Right lobe of liver (tissue), 4 donors: ENCODE data around the gene KEAP1.

Experiments used
- POLR2A ChIP-seq: fragments of 450-650 bp; IDR thresholded peaks from one replicate; pipeline ENCODE4 v1.6.1; 2017; ENCODE audit warnings: antibody characterized with exemption, mild to moderate bottlenecking
- TF ChIP-seq, protein P1 (sequence below), 4 donors: fragments of 200-600 bp in 3 of 4; fragments of 450-650 bp in 1 of 4; IDR thresholded peaks; one replicate each; pipeline versions ENCODE4 v1.5.1 to v1.8.0; 2016 to 2022; ENCODE audit warnings: antibody characterized with exemption in 4 of 4, mild to moderate bottlenecking in 2 of 4
- donor health status: DM: no; HTN: no; CAD: no.
- donor health status: DM: no; HTN: no; CAD: no.
- donor health status: DM: no; HTN: yes; CAD: no.

GRCh38 chr19:10461047-10461949 lies 41.9 kb downstream of the KEAP1 start:
- TF ChIP-seq, protein P1, sequence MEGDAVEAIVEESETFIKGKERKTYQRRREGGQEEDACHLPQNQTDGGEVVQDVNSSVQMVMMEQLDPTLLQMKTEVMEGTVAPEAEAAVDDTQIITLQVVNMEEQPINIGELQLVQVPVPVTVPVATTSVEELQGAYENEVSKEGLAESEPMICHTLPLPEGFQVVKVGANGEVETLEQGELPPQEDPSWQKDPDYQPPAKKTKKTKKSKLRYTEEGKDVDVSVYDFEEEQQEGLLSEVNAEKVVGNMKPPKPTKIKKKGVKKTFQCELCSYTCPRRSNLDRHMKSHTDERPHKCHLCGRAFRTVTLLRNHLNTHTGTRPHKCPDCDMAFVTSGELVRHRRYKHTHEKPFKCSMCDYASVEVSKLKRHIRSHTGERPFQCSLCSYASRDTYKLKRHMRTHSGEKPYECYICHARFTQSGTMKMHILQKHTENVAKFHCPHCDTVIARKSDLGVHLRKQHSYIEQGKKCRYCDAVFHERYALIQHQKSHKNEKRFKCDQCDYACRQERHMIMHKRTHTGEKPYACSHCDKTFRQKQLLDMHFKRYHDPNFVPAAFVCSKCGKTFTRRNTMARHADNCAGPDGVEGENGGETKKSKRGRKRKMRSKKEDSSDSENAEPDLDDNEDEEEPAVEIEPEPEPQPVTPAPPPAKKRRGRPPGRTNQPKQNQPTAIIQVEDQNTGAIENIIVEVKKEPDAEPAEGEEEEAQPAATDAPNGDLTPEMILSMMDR (IDR thresholded peaks at IDR 0.05), result no peak
- TF ChIP-seq POLR2A, result no peak
